Measurements from ENCODE around the gene PANX2. TPM values are rescaled to one million over a fixed set of nuclear protein-coding genes. Genes with fewer than 3 reads are reported as not detected.

Gene PANX2
- total RNA-seq, 2 donors from 2014 or later: 0.67 to 1.7 TPM

- no peak overlapping the region for H3K27ac ChIP-seq
- DNase-seq (ENCODE audit: low spot score): no peak
- TF ChIP-seq CTCF (IDR thresholded peaks at IDR 0.05): no peak
- H3K36me3 ChIP-seq: peaks cover 44% of the 10 kb centered on the region
- peaks cover 3 to 32% of the 10 kb centered on the region in 2 donors for H3K4me1 ChIP-seq
- H3K27me3 ChIP-seq: no peaks in the 10 kb centered on the region
- no peak overlapping the region for H3K4me3 ChIP-seq
- H3K9me3 ChIP-seq: no peaks in the 10 kb centered on the region
These were observed 23.1 kb downstream of the PANX2 start for GRCh38 chr22:50193621-50194020.

GRCh38 chr22:50194037-50194805 is 23.7 kb downstream of the PANX2 start:
- Histone ChIP-seq H3K36me3 (peaks cover 45% of the 10 kb centered on the region), H3K27me3 (no peaks in the 10 kb centered on the region), H3K9me3 (no peaks in the 10 kb centered on the region), H3K4me3 (no peak overlapping the region), H3K4me1 (peaks cover 0 to 26% of the 10 kb centered on the region in 2 donors), H3K27ac (no peak overlapping the region)
- no peak for TF ChIP-seq CTCF (IDR thresholded peaks at IDR 0.05)
- DNase-seq (ENCODE audit: low spot score): no peak

- Histone ChIP-seq H3K4me3 (no peak overlapping the region), H3K27me3 (no peaks in the 10 kb centered on the region), H3K36me3 (peaks cover 45% of the 10 kb centered on the region), H3K4me1 (peaks cover 0 to 16% of the 10 kb centered on the region in 2 donors), H3K9me3 (no peaks in the 10 kb centered on the region), H3K27ac (no peak overlapping the region)
- DNase-seq (ENCODE audit: low spot score): no peak
- TF ChIP-seq CTCF (IDR thresholded peaks at IDR 0.05): no peak
These were observed 25.7 kb downstream of the PANX2 start for GRCh38 chr22:50196256-50196655.

- DNase-seq (ENCODE audit: low spot score): no peak
- Histone ChIP-seq H3K4me1 (peaks cover 0 to 17% of the 10 kb centered on the region in 2 donors), H3K27ac (no peak overlapping the region), H3K27me3 (no peaks in the 10 kb centered on the region), H3K9me3 (no peaks in the 10 kb centered on the region), H3K4me3 (no peak overlapping the region), H3K36me3 (peaks cover 45% of the 10 kb centered on the region)
- no peak for TF ChIP-seq CTCF (IDR thresholded peaks at IDR 0.05)
These were observed 26.7 kb downstream of the PANX2 start for GRCh38 chr22:50197000-50197800.

- no peaks in the 10 kb centered on the region for H3K9me3 ChIP-seq
- H3K27ac ChIP-seq: no peak overlapping the region
- H3K27me3 ChIP-seq: no peaks in the 10 kb centered on the region
- no peak for DNase-seq (ENCODE audit: low spot score)
- H3K4me3 ChIP-seq: no peak overlapping the region
- peaks cover 45% of the 10 kb centered on the region for H3K36me3 ChIP-seq
- H3K4me1 ChIP-seq: peaks cover 0 to 19% of the 10 kb centered on the region in 2 donors
- no peak for TF ChIP-seq CTCF (IDR thresholded peaks at IDR 0.05)
These were observed 27.5 kb downstream of the PANX2 start for GRCh38 chr22:50197856-50198623.

Measured in right atrium auricular region (tissue), 2 donors.